Parathyroid adenoma (tissue), 2 donors: ENCODE measurements around the gene PCDHGA4.

Experiments
- H2AFZ ChIP-seq: fragments of 300-600 bp; sonication (generic); one replicate; pipeline ENCODE4 v1.7.0; 2017; ENCODE audit warnings: antibody characterized with exemption, mild to moderate bottlenecking
- H3K27ac ChIP-seq: fragments of 300-600 bp; sonication (generic); one replicate; pipeline ENCODE4 v1.7.0; 2017
- H3K27me3 ChIP-seq: fragments of 300-600 bp; sonication (generic); one replicate; pipeline ENCODE4 v1.7.0; 2017; ENCODE audit warnings: low read length; ENCODE audit not compliant: control insufficient read depth, insufficient read depth
- H3K36me3 ChIP-seq: fragments of 300-600 bp; sonication (generic); one replicate; pipeline ENCODE4 v1.7.0; 2017; ENCODE audit warnings: low read length; ENCODE audit not compliant: control insufficient read depth, insufficient read depth
- H3K4me1 ChIP-seq: fragments of 300-600 bp; sonication (generic); one replicate; pipeline ENCODE4 v1.7.0; 2017; ENCODE audit warnings: control low read depth
- H3K4me2 ChIP-seq: fragments of 300-600 bp; sonication (generic); one replicate; pipeline ENCODE4 v1.7.0; 2017; ENCODE audit warnings: low read length
- H3K4me3 ChIP-seq: fragments of 300-600 bp; sonication (generic); one replicate; pipeline ENCODE4 v1.7.0; 2017; ENCODE audit warnings: low read depth, low read length
- H3K79me2 ChIP-seq: fragments of 300-600 bp; sonication (generic); one replicate; pipeline ENCODE4 v1.7.0; 2017; ENCODE audit warnings: control low read depth
- H3K9ac ChIP-seq: fragments of 300-600 bp; sonication (generic); one replicate; pipeline ENCODE4 v1.7.0; 2017; ENCODE audit warnings: mild to moderate bottlenecking
- H3K9me3 ChIP-seq: fragments of 300-600 bp; sonication (generic); one replicate; pipeline ENCODE4 v1.7.0; 2017; ENCODE audit warnings: low read length; ENCODE audit not compliant: control insufficient read depth
- TF ChIP-seq, protein P1 (sequence below): fragments of 300-600 bp; sonication (generic); IDR thresholded peaks from one replicate; pipeline ENCODE4 v1.7.0; 2017; ENCODE audit warnings: antibody characterized with exemption, mild to moderate bottlenecking
- donor health status: primary hyperparathyroidism.

The PCDHGA4 gene

DNA sequence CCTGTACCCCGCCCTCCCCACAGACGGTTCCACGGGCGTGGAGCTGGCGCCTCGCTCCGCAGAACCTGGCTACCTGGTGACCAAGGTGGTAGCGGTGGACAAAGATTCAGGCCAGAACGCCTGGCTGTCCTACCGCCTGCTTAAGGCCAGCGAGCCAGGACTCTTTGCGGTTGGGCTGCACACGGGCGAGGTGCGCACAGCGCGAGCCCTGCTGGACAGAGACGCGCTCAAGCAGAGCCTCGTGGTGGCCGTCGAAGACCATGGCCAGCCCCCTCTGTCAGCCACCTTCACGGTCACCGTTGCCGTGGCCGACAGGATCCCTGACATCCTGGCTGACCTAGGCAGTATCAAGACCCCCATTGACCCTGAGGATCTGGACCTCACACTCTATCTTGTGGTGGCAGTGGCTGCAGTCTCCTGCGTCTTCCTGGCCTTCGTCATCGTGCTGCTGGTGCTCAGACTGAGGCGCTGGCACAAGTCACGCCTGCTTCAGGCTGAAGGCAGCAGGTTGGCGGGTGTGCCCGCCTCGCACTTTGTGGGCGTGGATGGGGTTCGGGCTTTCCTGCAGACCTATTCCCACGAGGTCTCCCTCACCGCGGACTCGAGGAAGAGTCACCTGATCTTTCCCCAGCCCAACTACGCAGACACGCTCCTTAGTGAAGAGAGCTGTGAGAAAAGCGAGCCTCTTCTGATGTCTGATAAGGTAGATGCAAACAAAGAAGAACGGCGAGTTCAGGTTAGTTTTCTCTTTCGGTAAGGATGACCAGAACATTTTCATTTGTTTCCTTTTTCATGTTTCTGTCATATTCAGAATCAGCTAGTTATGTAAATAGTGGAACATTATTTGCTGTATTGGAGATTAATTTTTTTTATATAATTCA is 11.4 kb downstream of the PCDHGA4 start:
- Histone ChIP-seq H3K36me3 (peaks cover 2% of the 10 kb centered on the region), H3K4me2 (no peak overlapping the region), H3K4me1 (no peaks in the 10 kb centered on the region), H3K27ac (no peak overlapping the region), H3K9me3 (peaks cover 5% of the 10 kb centered on the region), H3K27me3 (no peaks in the 10 kb centered on the region), H3K79me2 (no peaks in the 10 kb centered on the region), H2AFZ (no peak overlapping the region), H3K4me3 (no peak overlapping the region), H3K9ac (no peak overlapping the region)
- TF ChIP-seq, protein P1, sequence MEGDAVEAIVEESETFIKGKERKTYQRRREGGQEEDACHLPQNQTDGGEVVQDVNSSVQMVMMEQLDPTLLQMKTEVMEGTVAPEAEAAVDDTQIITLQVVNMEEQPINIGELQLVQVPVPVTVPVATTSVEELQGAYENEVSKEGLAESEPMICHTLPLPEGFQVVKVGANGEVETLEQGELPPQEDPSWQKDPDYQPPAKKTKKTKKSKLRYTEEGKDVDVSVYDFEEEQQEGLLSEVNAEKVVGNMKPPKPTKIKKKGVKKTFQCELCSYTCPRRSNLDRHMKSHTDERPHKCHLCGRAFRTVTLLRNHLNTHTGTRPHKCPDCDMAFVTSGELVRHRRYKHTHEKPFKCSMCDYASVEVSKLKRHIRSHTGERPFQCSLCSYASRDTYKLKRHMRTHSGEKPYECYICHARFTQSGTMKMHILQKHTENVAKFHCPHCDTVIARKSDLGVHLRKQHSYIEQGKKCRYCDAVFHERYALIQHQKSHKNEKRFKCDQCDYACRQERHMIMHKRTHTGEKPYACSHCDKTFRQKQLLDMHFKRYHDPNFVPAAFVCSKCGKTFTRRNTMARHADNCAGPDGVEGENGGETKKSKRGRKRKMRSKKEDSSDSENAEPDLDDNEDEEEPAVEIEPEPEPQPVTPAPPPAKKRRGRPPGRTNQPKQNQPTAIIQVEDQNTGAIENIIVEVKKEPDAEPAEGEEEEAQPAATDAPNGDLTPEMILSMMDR = no peak

DNA sequence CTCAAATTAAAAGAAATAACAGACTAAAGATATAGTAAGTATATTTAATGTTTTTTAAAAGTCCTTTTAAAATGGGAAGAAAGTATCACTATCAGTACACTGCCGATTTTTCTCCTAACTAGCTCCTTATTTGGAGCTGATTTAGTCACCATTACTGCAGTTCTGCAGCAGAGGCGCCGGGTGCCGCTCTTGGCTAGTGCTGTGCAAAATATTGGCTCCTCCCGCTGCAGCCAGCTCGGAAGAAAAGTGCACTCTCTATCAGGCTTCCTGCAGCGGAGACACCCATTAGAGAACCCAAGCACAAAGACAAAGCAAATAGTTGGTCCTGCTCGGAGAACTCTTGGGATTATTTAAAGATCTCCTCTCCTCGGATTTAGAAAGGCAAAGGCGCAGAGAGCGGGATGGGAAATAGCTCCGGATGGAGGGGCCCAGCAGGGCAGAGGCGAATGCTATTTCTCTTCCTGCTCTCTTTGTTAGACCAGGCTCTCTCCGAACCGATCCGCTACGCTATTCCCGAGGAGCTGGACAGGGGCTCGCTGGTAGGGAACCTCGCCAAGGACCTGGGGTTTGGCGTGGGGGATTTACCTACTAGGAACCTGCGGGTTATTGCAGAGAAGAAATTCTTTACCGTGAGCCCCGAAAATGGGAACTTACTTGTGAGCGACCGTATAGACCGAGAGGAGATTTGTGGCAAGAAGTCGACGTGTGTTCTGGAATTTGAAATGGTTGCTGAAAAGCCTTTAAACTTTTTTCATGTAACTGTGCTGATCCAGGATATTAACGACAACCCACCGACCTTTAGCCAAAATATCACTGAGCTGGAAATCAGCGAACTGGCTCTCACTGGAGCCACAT is 15.4 kb downstream of the PCDHGA4 start, which contains the start of gene PCDHGB3:
Gene PCDHGB3, plus strand, starts transcription at position 249 of the 855 bp plus-strand sequence. Its CDS starts 153 bp downstream, at position 402.
- no peaks in the 10 kb centered on the region for H3K36me3 ChIP-seq
- peak within 1 kb of the TSS; percentile 48 for H2AFZ ChIP-seq
- no peaks in the 10 kb centered on the region for H3K79me2 ChIP-seq
- TF ChIP-seq, protein P1 = peak; percentile 46
- no peak within 1 kb of the TSS for H3K9ac ChIP-seq
- peaks cover 13% of the 10 kb centered on the region for H3K9me3 ChIP-seq
- no peak within 1 kb of the TSS for H3K4me2 ChIP-seq
- H3K4me3 ChIP-seq = no peak within 1 kb of the TSS
- no peaks in the 10 kb centered on the region for H3K4me1 ChIP-seq
- peak within 1 kb of the TSS; percentile 30 for H3K27ac ChIP-seq
- no peaks in the 10 kb centered on the region for H3K27me3 ChIP-seq

- Histone ChIP-seq H3K4me2 (no peak overlapping the region), H3K36me3 (no peaks in the 10 kb centered on the region), H3K4me1 (no peaks in the 10 kb centered on the region), H3K27me3 (no peaks in the 10 kb centered on the region), H2AFZ (no peak overlapping the region), H3K27ac (no peak overlapping the region), H3K9ac (no peak overlapping the region), H3K4me3 (no peak overlapping the region), H3K79me2 (no peaks in the 10 kb centered on the region), H3K9me3 (peaks cover 13% of the 10 kb centered on the region)
- TF ChIP-seq, protein P1 = no peak
Measured at GRCh38 chr5:141371572-141372475, 17.0 kb downstream of the PCDHGA4 start.

DNA sequence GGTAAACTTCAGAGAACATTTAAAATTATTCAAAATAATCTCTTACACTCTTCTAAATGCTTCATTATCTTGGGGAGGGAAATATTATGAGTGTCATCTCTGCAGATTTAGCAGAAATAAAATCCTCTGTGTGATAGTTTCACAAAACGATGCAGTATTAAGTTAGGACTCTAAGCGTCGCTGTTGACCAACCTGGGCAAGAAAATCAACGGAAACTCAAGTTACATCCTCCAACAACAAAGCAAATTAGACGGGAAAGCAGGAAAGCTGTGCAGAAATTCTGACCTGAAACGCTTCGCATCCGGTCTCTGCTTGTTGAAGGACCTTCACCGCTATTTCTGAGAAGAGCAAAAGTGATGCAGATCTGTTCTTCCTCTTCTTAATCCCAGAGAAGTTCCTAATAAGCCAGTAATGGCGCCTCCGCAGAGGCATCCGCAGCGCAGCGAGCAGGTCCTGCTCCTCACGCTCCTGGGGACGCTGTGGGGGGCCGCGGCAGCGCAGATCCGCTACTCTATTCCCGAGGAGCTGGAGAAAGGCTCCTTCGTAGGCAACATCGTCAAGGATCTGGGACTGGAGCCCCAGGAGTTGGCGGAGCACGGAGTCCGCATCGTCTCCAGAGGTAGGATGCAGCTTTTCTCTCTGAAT is 19.0 kb downstream of the PCDHGA4 start, which contains the start of gene PCDHGA6:
Gene PCDHGA6, plus strand, starts transcription at position 219 of the 645 bp plus-strand sequence. Its CDS starts 193 bp downstream, at position 412.
- Histone ChIP-seq H3K4me3 (peak within 1 kb of the TSS; percentile 35), H3K27ac (peak within 1 kb of the TSS; percentile 16), H3K9ac (no peak within 1 kb of the TSS), H3K79me2 (no peaks in the 10 kb centered on the region), H3K4me1 (no peaks in the 10 kb centered on the region), H3K4me2 (no peak within 1 kb of the TSS), H3K36me3 (no peaks in the 10 kb centered on the region), H3K9me3 (peaks cover 13% of the 10 kb centered on the region), H3K27me3 (no peaks in the 10 kb centered on the region), H2AFZ (peak within 1 kb of the TSS; percentile 38)
- TF ChIP-seq, protein P1 = no peak
